Liver (tissue), 9 donors: Measurements from ENCODE around the gene RIT1. TPM values are rescaled to one million over a fixed set of nuclear protein-coding genes. Genes with fewer than 3 reads are reported as not detected.

Experiments
- DNase-seq: peaks from one replicate; pipeline ENCODE4 v3.0.0-alpha.2; 2017; ENCODE audit warnings: low spot score
- H3K27ac ChIP-seq, 2 donors: one replicate each; pipeline ENCODE4 v1.7.0; 2013; ENCODE audit warnings: inconsistent platforms in 2 of 2, low read length in 2 of 2, control low read depth in 1 of 2, low read depth in 1 of 2, mild to moderate bottlenecking in 1 of 2
- H3K27me3 ChIP-seq, 4 donors: one replicate each; pipeline versions ENCODE4 v1.6.1 to v1.7.0; 2013; ENCODE audit warnings: low read length in 3 of 4, inconsistent platforms in 1 of 4, mild to moderate bottlenecking in 1 of 4, moderate library complexity in 1 of 4; ENCODE audit not compliant: control insufficient read depth in 4 of 4, insufficient read depth in 4 of 4
- H3K36me3 ChIP-seq, 4 donors: one replicate each; pipeline versions ENCODE4 v1.6.1 to v1.7.0; 2013; ENCODE audit warnings: low read length in 3 of 4, mild to moderate bottlenecking in 3 of 4, low read depth in 1 of 4, moderate library complexity in 1 of 4; ENCODE audit not compliant: control insufficient read depth in 4 of 4, insufficient read depth in 3 of 4
- H3K4me1 ChIP-seq, 4 donors: one replicate each; pipeline versions ENCODE4 v1.6.1 to v1.7.0; 2013; ENCODE audit warnings: low read length in 3 of 4, mild to moderate bottlenecking in 3 of 4, moderate library complexity in 1 of 4; ENCODE audit not compliant: control insufficient read depth in 4 of 4, insufficient read depth in 4 of 4
- H3K4me3 ChIP-seq, 3 donors: one replicate each; pipeline versions ENCODE4 v1.6.1 to v1.7.0; 2013; ENCODE audit warnings: low read length in 3 of 3, control low read depth in 1 of 3, low read depth in 1 of 3, mild to moderate bottlenecking in 1 of 3
- H3K9ac ChIP-seq, 2 donors: one replicate each; pipeline ENCODE4 v1.7.0; 2013; ENCODE audit warnings: low read length in 2 of 2, mild to moderate bottlenecking in 2 of 2, moderate library complexity in 2 of 2, control low read depth in 1 of 2, low read depth in 1 of 2
- H3K9me3 ChIP-seq, 4 donors: one replicate each; pipeline versions ENCODE4 v1.6.1 to v1.7.0; 2013; ENCODE audit warnings: low read length in 3 of 4; ENCODE audit not compliant: control insufficient read depth in 4 of 4
- ATF3 ChIP-seq: IDR thresholded peaks from 2 replicates; pipeline ENCODE4 v1.6.1; 2016; ENCODE audit warnings: antibody characterized with exemption
- CTCF ChIP-seq: fragments of 150-350 bp; IDR thresholded peaks from 2 replicates; pipeline ENCODE4 v1.5.1; 2017; ENCODE audit warnings: improper control_type of control experiment, low read depth, low read length; ENCODE audit not compliant: missing input control
- EGR1 ChIP-seq, 2 donors: IDR thresholded peaks; 2 replicates each; pipeline ENCODE4 v1.6.1; 2016 to 2018; ENCODE audit warnings: antibody characterized with exemption in 2 of 2, low read depth in 2 of 2
- FOXA1 ChIP-seq: IDR thresholded peaks from 2 replicates; pipeline ENCODE4 v1.6.1; 2016; ENCODE audit warnings: antibody characterized with exemption
- FOXA2 ChIP-seq: IDR thresholded peaks from 2 replicates; pipeline ENCODE4 v1.6.1; 2016; ENCODE audit warnings: antibody characterized with exemption
- GABPA ChIP-seq, 2 donors: IDR thresholded peaks in 1 of 2; conservative IDR thresholded peaks in 1 of 2; 2 replicates each; pipeline ENCODE4 v1.6.1; 2016; ENCODE audit warnings: antibody characterized with exemption in 2 of 2, mild to moderate bottlenecking in 1 of 2, moderate library complexity in 1 of 2
- HNF4A ChIP-seq, 2 donors: conservative IDR thresholded peaks; 2 replicates each; pipeline ENCODE4 v1.6.1; 2016; ENCODE audit warnings: antibody characterized with exemption in 2 of 2, mild to moderate bottlenecking in 2 of 2
- HNF4G ChIP-seq: IDR thresholded peaks from 2 replicates; pipeline ENCODE4 v1.6.1; 2016; ENCODE audit warnings: antibody characterized with exemption
- JUND ChIP-seq, 2 donors: IDR thresholded peaks; 2 replicates each; pipeline ENCODE4 v1.6.1; 2016; ENCODE audit warnings: antibody characterized with exemption in 2 of 2
- MAX ChIP-seq: IDR thresholded peaks from 2 replicates; pipeline ENCODE4 v1.6.1; 2016; ENCODE audit warnings: antibody characterized with exemption
- NR2F2 ChIP-seq: IDR thresholded peaks from 2 replicates; pipeline ENCODE4 v1.6.1; 2016; ENCODE audit warnings: antibody characterized with exemption
- RAD21 ChIP-seq, 2 donors: IDR thresholded peaks; 2 replicates each; pipeline ENCODE4 v1.6.1; 2016; ENCODE audit warnings: antibody characterized with exemption in 2 of 2, mild to moderate bottlenecking in 2 of 2
- REST ChIP-seq: IDR thresholded peaks from 2 replicates; pipeline ENCODE4 v1.6.1; 2016; ENCODE audit warnings: antibody characterized with exemption, mild to moderate bottlenecking
- RXRA ChIP-seq, 2 donors: IDR thresholded peaks; 2 replicates each; pipeline ENCODE4 v1.6.1; 2017 to 2018; ENCODE audit warnings: antibody characterized with exemption in 2 of 2, mild to moderate bottlenecking in 1 of 2
- SP1 ChIP-seq: IDR thresholded peaks from 2 replicates; pipeline ENCODE4 v1.6.1; 2018; ENCODE audit warnings: antibody characterized with exemption, mild to moderate bottlenecking
- TAF1 ChIP-seq: conservative IDR thresholded peaks from 2 replicates; pipeline ENCODE4 v1.6.1; 2016; ENCODE audit warnings: antibody characterized with exemption, mild to moderate bottlenecking
- YY1 ChIP-seq: IDR thresholded peaks from 2 replicates; pipeline ENCODE4 v1.6.1; 2016; ENCODE audit warnings: antibody characterized with exemption, mild to moderate bottlenecking
- ZBTB33 ChIP-seq: IDR thresholded peaks from 2 replicates; pipeline ENCODE4 v1.6.1; 2016; ENCODE audit warnings: antibody characterized with exemption
- WGBS: extraction: QIAGEN DNeasy Blood & Tissue Kit; methylation state at CpG from one replicate; pipeline ENCODE4 v1.1.7; 2013; 5-methylcytosine and 5-hydroxymethylcytosine counted together
- polyA plus RNA-seq, 2 donors: library from polyadenylated mRNA; stranded (reverse) in 1 of 2; unstranded in 1 of 2; fragments of 200-250 nt in 1 of 2; fragments of >200 nt in 1 of 2; fragmentation: Nextera tagmentation in 1 of 2; extraction: Ambion mirVana in 1 of 2; gene quantifications; one replicate each; pipeline versions ENCODE4 v1.2.1 to v1.2.3, GENCODE V29; 2013 to 2015
- total RNA-seq, 2 donors: library from RNA; depleted of rRNA; stranded (reverse); fragments of >200 nt; gene quantifications; one replicate each; pipeline ENCODE4 v1.2.3, GENCODE V29; 2014
- donor health status: healthy.
- donor health status: healthy.
- donor health status: healthy.
- donor health status: healthy.
- donor health status: healthy.

Gene RIT1
- total and polyA plus RNA-seq, 4 donors, result 3.1 to 14.3 (median 8.1) TPM

- Histone ChIP-seq H3K36me3 (no peaks in the 10 kb centered on the region), H3K27me3 (no peaks in the 10 kb centered on the region), H3K9me3 (no peaks in the 10 kb centered on the region), H3K9ac (peak overlapping the region in 1 of 2 donors; percentile 28), H3K4me3 (no peak overlapping the region), H3K4me1 (peaks cover 5 to 21% (median 15%) of the 10 kb centered on the region in 4 donors), H3K27ac (peak overlapping the region; percentile 50 to 96)
- TF ChIP-seq HNF4A (conservative IDR thresholded peaks at IDR 0.05), result no peak
- TF ChIP-seq FOXA2, result no peak
- no peak for TF ChIP-seq ZBTB33
- no peak for TF ChIP-seq ATF3
- TF ChIP-seq HNF4G, result no peak
- TF ChIP-seq FOXA1, result no peak
- TF ChIP-seq NR2F2, result no peak
- TF ChIP-seq CTCF, result no peak
- no peak for TF ChIP-seq EGR1 (IDR thresholded peaks at IDR 0.05; ENCODE audit: low read depth in 2 of 2)
- no peak for TF ChIP-seq SP1
- TF ChIP-seq RAD21 (IDR thresholded peaks at IDR 0.05), result no peak
- no peak for TF ChIP-seq JUND (IDR thresholded peaks at IDR 0.05)
- TF ChIP-seq YY1, result no peak
- no peak for TF ChIP-seq MAX
- TF ChIP-seq TAF1, result no peak
- TF ChIP-seq GABPA (IDR thresholded peaks at IDR 0.05 in 1 of 2, conservative IDR thresholded peaks at IDR 0.05 in 1 of 2), result no peak
- TF ChIP-seq RXRA (IDR thresholded peaks at IDR 0.05), result no peak
- no peak for TF ChIP-seq REST
- no peak for DNase-seq
- WGBS, result 81% methylated on average over 2 of the region's 2 CpGs
Measured at GRCh38 chr1:155860970-155861510, 50.1 kb downstream of the RIT1 start.
